Glutamatergic neuron (in vitro differentiated cells): ENCODE measurements around the gene PTPRH. TPM values are rescaled to one million over a fixed set of nuclear protein-coding genes. Genes with fewer than 3 reads are reported as not detected.

Experiments used
- DNase-seq: peaks from one replicate; pipeline ENCODE4 v3.0.0; 2022
- H3K27ac Mint-ChIP-seq: one replicate; pipeline ENCODE4 v1.8.0; 2020; ENCODE audit warnings: mild to moderate bottlenecking, mixed read lengths, inconsistent platforms; ENCODE audit not compliant: unreplicated experiment
- H3K27me3 Mint-ChIP-seq: one replicate; pipeline ENCODE4 v1.8.0; 2020; ENCODE audit warnings: mild to moderate bottlenecking, moderate library complexity, mixed read lengths, inconsistent platforms; ENCODE audit not compliant: unreplicated experiment
- H3K36me3 Mint-ChIP-seq: one replicate; pipeline ENCODE4 v1.8.0; 2020; ENCODE audit warnings: mild to moderate bottlenecking, mixed read lengths, inconsistent platforms; ENCODE audit not compliant: unreplicated experiment
- H3K4me1 Mint-ChIP-seq: one replicate; pipeline ENCODE4 v1.8.0; 2020; ENCODE audit warnings: mild to moderate bottlenecking, low read depth, mixed read lengths, inconsistent platforms; ENCODE audit not compliant: unreplicated experiment
- H3K4me3 Mint-ChIP-seq: one replicate; pipeline ENCODE4 v1.8.0; 2020; ENCODE audit warnings: mild to moderate bottlenecking, mixed read lengths, inconsistent platforms; ENCODE audit not compliant: unreplicated experiment
- H3K9me3 Mint-ChIP-seq: one replicate; pipeline ENCODE4 v1.8.0; 2020; ENCODE audit warnings: mild to moderate bottlenecking, moderate library complexity, mixed read lengths, inconsistent platforms; ENCODE audit not compliant: unreplicated experiment
- total RNA-seq: library from RNA; stranded (reverse); fragmentation: NEBNext Ultra II Directional; extraction: Animal tissue kit (Norgen Biotek cat#: 25700); gene quantifications from one replicate; pipeline ENCODE4 v1.2.1, GENCODE V29; 2021; ENCODE audit not compliant: unreplicated experiment
- TF ChIP-seq, protein P1 (sequence below): fragments of 200-600 bp; sonication (generic); IDR thresholded peaks from one replicate; pipeline ENCODE4 v1.5.0; 2021; ENCODE audit not compliant: partially characterized antibody, unreplicated experiment

Gene PTPRH
- total RNA-seq, 1 donor from 2014 or later, result 7.4 TPM

DNA sequence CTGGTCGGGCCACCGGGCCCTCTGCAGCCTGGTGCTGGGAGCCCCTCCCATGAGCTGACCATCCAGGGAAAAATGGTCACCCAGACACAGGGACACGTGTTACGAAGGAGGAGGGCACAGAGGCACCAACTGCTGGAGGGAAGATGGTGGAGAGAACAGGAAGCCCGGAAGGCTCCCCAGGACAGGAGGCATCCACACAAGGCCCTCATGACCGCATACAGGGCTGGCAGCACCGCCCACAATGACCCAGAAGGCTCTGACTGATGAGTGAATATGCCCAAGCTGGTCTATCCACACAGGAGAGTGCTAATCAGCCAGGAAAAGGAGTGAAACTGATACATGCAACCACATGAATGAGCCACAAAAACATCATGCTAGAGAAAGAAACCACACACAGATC lies 33.2 kb upstream of the PTPRH start:
- TF ChIP-seq, protein P1, sequence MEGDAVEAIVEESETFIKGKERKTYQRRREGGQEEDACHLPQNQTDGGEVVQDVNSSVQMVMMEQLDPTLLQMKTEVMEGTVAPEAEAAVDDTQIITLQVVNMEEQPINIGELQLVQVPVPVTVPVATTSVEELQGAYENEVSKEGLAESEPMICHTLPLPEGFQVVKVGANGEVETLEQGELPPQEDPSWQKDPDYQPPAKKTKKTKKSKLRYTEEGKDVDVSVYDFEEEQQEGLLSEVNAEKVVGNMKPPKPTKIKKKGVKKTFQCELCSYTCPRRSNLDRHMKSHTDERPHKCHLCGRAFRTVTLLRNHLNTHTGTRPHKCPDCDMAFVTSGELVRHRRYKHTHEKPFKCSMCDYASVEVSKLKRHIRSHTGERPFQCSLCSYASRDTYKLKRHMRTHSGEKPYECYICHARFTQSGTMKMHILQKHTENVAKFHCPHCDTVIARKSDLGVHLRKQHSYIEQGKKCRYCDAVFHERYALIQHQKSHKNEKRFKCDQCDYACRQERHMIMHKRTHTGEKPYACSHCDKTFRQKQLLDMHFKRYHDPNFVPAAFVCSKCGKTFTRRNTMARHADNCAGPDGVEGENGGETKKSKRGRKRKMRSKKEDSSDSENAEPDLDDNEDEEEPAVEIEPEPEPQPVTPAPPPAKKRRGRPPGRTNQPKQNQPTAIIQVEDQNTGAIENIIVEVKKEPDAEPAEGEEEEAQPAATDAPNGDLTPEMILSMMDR, result no peak
- no peak overlapping the region for H3K4me3 Mint-ChIP-seq
- DNase-seq, result no peak
- peaks cover 3% of the 10 kb centered on the region for H3K9me3 Mint-ChIP-seq
- H3K27me3 Mint-ChIP-seq, result peaks cover 6% of the 10 kb centered on the region
- H3K36me3 Mint-ChIP-seq, result no peaks in the 10 kb centered on the region
- H3K27ac Mint-ChIP-seq, result no peak overlapping the region
- no peaks in the 10 kb centered on the region for H3K4me1 Mint-ChIP-seq

DNA sequence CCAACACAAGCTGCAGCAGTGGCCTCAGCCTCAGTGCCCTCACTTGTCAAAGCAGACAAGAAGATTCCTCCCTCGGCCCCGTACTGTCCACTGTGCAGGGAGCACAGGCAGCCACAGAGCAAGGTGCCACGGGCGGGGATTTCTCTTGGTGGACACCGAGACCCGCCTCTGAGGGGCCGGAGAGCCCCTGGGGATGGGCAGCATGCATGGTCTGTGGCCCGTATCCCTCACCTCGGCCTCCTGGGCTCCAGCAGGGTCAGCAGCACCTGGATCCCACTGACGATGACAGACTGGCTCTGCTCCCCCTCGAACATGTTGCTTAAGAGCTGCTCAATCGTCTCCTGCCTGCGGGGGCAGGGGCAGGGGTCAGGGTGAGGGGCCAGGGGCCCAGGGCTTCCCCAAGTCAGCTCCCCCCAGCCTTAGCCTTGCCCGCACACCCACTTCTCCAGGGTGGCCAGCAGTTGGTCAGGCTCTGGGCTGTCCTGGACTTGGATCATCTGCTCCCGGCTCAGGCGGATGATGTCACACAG lies 32.7 kb upstream of the PTPRH start:
- H3K4me1 Mint-ChIP-seq, result no peaks in the 10 kb centered on the region
- H3K36me3 Mint-ChIP-seq, result no peaks in the 10 kb centered on the region
- H3K9me3 Mint-ChIP-seq, result peaks cover 3% of the 10 kb centered on the region
- TF ChIP-seq, protein P1, result no peak
- H3K27me3 Mint-ChIP-seq, result peaks cover 6% of the 10 kb centered on the region
- DNase-seq, result no peak
- H3K4me3 Mint-ChIP-seq, result no peak overlapping the region
- no peak overlapping the region for H3K27ac Mint-ChIP-seq

DNA sequence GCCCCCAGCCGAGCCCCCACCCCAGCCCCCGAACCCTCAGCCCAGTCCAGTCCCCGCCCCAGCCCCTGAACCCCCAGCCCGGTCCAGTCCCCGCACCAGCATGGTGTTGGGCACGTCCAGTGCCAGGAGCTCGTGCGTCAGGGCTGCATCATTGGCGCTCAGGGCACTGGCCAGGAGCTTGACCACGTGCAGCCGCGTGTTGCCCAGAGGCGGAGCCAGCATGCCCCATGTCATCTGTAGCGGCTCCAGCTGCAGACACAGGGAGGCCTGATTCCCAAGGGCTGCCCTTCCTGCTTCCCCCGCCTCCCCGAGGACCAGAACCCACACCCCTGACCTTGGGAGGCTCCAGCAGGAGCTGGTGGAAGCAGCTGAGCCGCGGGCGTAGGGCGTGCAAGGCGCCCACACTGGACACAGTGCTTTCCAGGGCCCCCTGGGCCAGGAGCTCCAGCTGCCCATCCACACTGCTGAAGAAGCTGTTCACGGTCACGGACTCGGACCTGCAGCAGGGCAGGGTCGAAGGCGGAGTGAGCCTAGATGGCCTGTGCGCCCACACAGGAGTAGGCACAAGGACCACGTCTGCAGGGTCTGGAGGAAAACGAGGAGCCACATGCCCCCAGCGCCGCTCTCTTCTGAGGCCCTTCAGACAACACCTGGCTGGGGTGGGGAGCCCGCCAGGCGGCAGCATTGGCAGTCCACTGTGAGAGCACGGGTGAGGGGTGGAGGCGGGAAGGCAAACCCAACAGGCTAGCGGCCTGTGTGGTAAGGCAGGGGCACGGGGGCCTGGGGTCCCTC lies 32.0 kb upstream of the PTPRH start:
- no peak for DNase-seq
- H3K9me3 Mint-ChIP-seq, result peaks cover 3% of the 10 kb centered on the region
- TF ChIP-seq, protein P1, result no peak
- no peaks in the 10 kb centered on the region for H3K36me3 Mint-ChIP-seq
- H3K27me3 Mint-ChIP-seq, result peaks cover 6% of the 10 kb centered on the region
- H3K4me1 Mint-ChIP-seq, result no peaks in the 10 kb centered on the region
- H3K4me3 Mint-ChIP-seq, result no peak overlapping the region
- no peak overlapping the region for H3K27ac Mint-ChIP-seq

DNA sequence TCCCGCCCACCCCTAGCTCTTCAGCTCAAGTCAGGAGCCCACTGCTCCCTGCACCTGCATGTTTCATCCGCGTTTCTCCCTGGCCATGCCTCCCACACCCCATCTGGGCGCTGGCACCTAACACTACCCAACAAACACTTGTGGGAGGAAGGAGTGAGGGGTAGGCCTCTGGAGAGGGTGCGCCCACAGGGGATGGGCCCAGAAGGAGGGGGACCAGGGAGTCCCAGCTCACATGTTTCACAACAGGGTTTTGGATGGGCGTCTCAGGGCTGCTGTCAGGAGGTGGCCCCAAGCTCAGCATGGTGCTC lies 31.4 kb upstream of the PTPRH start:
- Mint-ChIP-seq H3K27ac (no peak overlapping the region), H3K27me3 (peaks cover 6% of the 10 kb centered on the region), H3K4me3 (no peak overlapping the region), H3K36me3 (no peaks in the 10 kb centered on the region), H3K9me3 (peaks cover 3% of the 10 kb centered on the region), H3K4me1 (no peaks in the 10 kb centered on the region)
- no peak for DNase-seq
- TF ChIP-seq, protein P1, result no peak

DNA sequence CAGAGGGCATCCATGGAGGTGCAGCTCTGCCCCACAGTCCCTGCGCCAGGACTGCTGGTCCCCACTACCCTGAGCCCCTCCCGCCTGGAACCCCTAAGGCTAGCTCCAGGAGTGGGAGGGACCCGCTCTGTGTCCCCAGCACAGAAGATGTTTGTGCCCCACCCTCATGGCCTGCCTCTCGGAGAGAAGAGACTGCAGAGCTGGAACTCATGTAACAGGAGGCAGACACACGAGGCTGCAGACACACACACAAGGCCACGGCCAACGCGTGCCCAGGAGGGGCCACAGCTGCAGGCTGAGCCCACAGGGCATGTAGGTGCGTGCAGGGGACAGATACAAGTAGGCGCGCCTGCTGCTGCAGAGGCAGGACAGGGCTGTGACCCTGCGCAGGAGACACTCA lies 29.7 kb upstream of the PTPRH start:
- Mint-ChIP-seq H3K27ac (no peak overlapping the region), H3K36me3 (no peaks in the 10 kb centered on the region), H3K27me3 (peaks cover 8% of the 10 kb centered on the region), H3K4me3 (no peak overlapping the region), H3K9me3 (peaks cover 2% of the 10 kb centered on the region), H3K4me1 (no peaks in the 10 kb centered on the region)
- DNase-seq, result no peak
- TF ChIP-seq, protein P1, result no peak
